ENCODE results near the gene ITGB5.

GRCh38 chr3:124800076-124800475 lies 87.1 kb downstream of the ITGB5 start:
- TF ChIP-seq CTCF (IDR thresholded peaks at IDR 0.05; ENCODE audit: poor library complexity) (no peak), EZH2 (IDR thresholded peaks at IDR 0.05; ENCODE audit: borderline replicate concordance) (no peak)

Measured in hepatocyte (in vitro differentiated cells).